GM23338 (cell line): ENCODE data around the gene ZNF219. TPM values are rescaled to one million over a fixed set of nuclear protein-coding genes. Genes with fewer than 3 reads are reported as not detected.
A peak's percentile ranks its signal among the peaks of the same experiment; 100 is the strongest.

Experiments
- ATAC-seq: fragments of 200-7000 bp; cut with Tn5 transposase; 3 replicates; pipeline ENCODE4 v1.9.1; 2020
- DNase-seq: peaks from one replicate; pipeline ENCODE4 v3.0.0-alpha.2; 2015; ENCODE audit warnings: low spot score
- H2AFZ ChIP-seq: fragments of 200-600 bp; sonication (generic); 2 replicates; pipeline ENCODE4 v1.8.0; 2016; ENCODE audit warnings: antibody characterized with exemption, mild to moderate bottlenecking, moderate library complexity
- H3F3A ChIP-seq: fragments of 200-600 bp; sonication (generic); replicated peaks from 2 replicates; pipeline ENCODE4 v1.8.0; 2017; ENCODE audit warnings: antibody characterized with exemption, mixed run types, low read depth
- H3K27ac ChIP-seq: fragments of 200-600 bp; sonication (generic); 2 replicates; pipeline ENCODE4 v1.6.1; 2016; ENCODE audit warnings: low read depth
- H3K27me3 ChIP-seq: fragments of 200-600 bp; sonication (generic); 2 replicates; pipeline ENCODE4 v1.8.0; 2016; ENCODE audit warnings: mild to moderate bottlenecking, mixed run types, moderate library complexity; ENCODE audit not compliant: insufficient read depth
- H3K36me3 ChIP-seq: fragments of 200-600 bp; sonication (generic); 2 replicates; pipeline ENCODE4 v1.8.0; 2016; ENCODE audit warnings: mild to moderate bottlenecking; ENCODE audit not compliant: insufficient read depth
- H3K4me1 ChIP-seq: fragments of 200-600 bp; sonication (generic); 2 replicates; pipeline ENCODE4 v1.8.0; 2016; ENCODE audit warnings: mild to moderate bottlenecking, moderate library complexity; ENCODE audit not compliant: insufficient read depth
- H3K4me2 ChIP-seq: fragments of 200-600 bp; sonication (generic); 2 replicates; pipeline ENCODE4 v1.7.1; 2017; ENCODE audit warnings: mixed run types
- H3K4me3 ChIP-seq: fragments of 200-600 bp; sonication (generic); 2 replicates; pipeline ENCODE4 v1.6.1; 2016; ENCODE audit warnings: mixed run types
- H3K79me2 ChIP-seq: fragments of 200-600 bp; sonication (generic); replicated peaks from 2 replicates; pipeline ENCODE4 v1.8.0; 2017; ENCODE audit warnings: mild to moderate bottlenecking; ENCODE audit not compliant: insufficient read depth
- H3K9me2 ChIP-seq: fragments of 200-600 bp; sonication (generic); 2 replicates; pipeline ENCODE4 v1.8.0; 2017; ENCODE audit not compliant: insufficient read depth
- H4K20me1 ChIP-seq: fragments of 200-600 bp; sonication (generic); replicated peaks from 2 replicates; pipeline ENCODE4 v1.8.0; 2017; ENCODE audit warnings: mild to moderate bottlenecking; ENCODE audit not compliant: insufficient read depth
- H3K27ac Mint-ChIP-seq: 2 replicates; pipeline ENCODE4 v1.8.0; 2020; ENCODE audit warnings: inconsistent platforms, mild to moderate bottlenecking, moderate library complexity, mixed read lengths
- H3K27me3 Mint-ChIP-seq: 3 replicates; pipeline ENCODE4 v1.8.0; 2022; ENCODE audit warnings: low read depth, mild to moderate bottlenecking, moderate library complexity, mixed read lengths, inconsistent platforms; ENCODE audit not compliant: insufficient read depth, poor library complexity
- H3K36me3 Mint-ChIP-seq: 3 replicates; pipeline ENCODE4 v1.8.0; 2021; ENCODE audit warnings: low read depth, mild to moderate bottlenecking, inconsistent platforms, moderate library complexity, mixed read lengths
- H3K4me1 Mint-ChIP-seq: 3 replicates; pipeline ENCODE4 v1.8.0; 2020; ENCODE audit warnings: mild to moderate bottlenecking, inconsistent platforms, mixed read lengths
- H3K4me3 Mint-ChIP-seq: 3 replicates; pipeline ENCODE4 v1.8.0; 2021; ENCODE audit warnings: moderate library complexity, mild to moderate bottlenecking, inconsistent platforms, mixed read lengths
- H3K9me3 Mint-ChIP-seq: 3 replicates; pipeline ENCODE4 v1.8.0; 2020; ENCODE audit warnings: moderate library complexity, mild to moderate bottlenecking, inconsistent platforms, mixed read lengths
- CREB1 ChIP-seq: fragments of 250-450 bp; sonication (Bioruptor Pico); IDR thresholded peaks from 2 replicates; pipeline ENCODE4 v1.5.0; 2020; ENCODE audit warnings: low read depth, mild to moderate bottlenecking, moderate library complexity
- CTCF ChIP-seq, 2 experiments: fragments of 200-600 bp in 1 of 2; sonication (generic) in 1 of 2; conservative IDR thresholded peaks; 2 replicates each; pipeline versions ENCODE4 v1.5.1 to v1.6.1; 2016 to 2017; ENCODE audit warnings: antibody characterized with exemption in 2 of 2, low read depth in 2 of 2, mild to moderate bottlenecking in 2 of 2, moderate library complexity in 1 of 2
- EZH2 ChIP-seq: fragments of 200-600 bp; sonication (generic); IDR thresholded peaks from one replicate; pipeline ENCODE4 v1.8.0; 2017; ENCODE audit warnings: antibody characterized with exemption, mild to moderate bottlenecking, low read depth; ENCODE audit not compliant: unreplicated experiment
- EZH2phosphoT487 ChIP-seq: fragments of 200-600 bp; sonication (generic); IDR thresholded peaks from one replicate; pipeline ENCODE4 v1.8.1; 2018; ENCODE audit warnings: antibody characterized with exemption; ENCODE audit not compliant: unreplicated experiment
- JUNB ChIP-seq: IDR thresholded peaks from one replicate; pipeline ENCODE4 v1.6.1; 2016; ENCODE audit warnings: antibody characterized with exemption; ENCODE audit not compliant: unreplicated experiment
- NANOG ChIP-seq: IDR thresholded peaks from 2 replicates; pipeline ENCODE4 v1.6.1; 2016; ENCODE audit warnings: antibody characterized with exemption, borderline replicate concordance
- POLR2AphosphoS5 ChIP-seq: IDR thresholded peaks from 2 replicates; pipeline ENCODE4 v1.6.1; 2016; ENCODE audit warnings: antibody characterized with exemption, low read depth
- REST ChIP-seq: IDR thresholded peaks from one replicate; pipeline ENCODE4 v1.6.1; 2018; ENCODE audit warnings: antibody characterized with exemption; ENCODE audit not compliant: unreplicated experiment
- STAT1 ChIP-seq: IDR thresholded peaks from one replicate; pipeline ENCODE4 v1.6.1; 2016; ENCODE audit warnings: antibody characterized with exemption; ENCODE audit not compliant: unreplicated experiment
- ZNF462 ChIP-seq: fragments of 250-450 bp; sonication (Bioruptor Pico); IDR thresholded peaks from 2 replicates; pipeline ENCODE4 v1.5.0; 2020; ENCODE audit warnings: mild to moderate bottlenecking, moderate library complexity
- polyA plus RNA-seq: library from polyadenylated mRNA; unstranded; fragments of >200 nt; fragmentation: Nextera tagmentation; extraction: Ambion mirVana; gene quantifications from 2 replicates; pipeline ENCODE4 v1.2.1, GENCODE V29; 2016
- total RNA-seq: library from RNA; depleted of rRNA; stranded (reverse); fragments of >200 nt; shearing (Covaris generic); gene quantifications from 2 replicates; pipeline ENCODE4 v1.2.3, GENCODE V29; 2014

Gene ZNF219
- total and polyA plus RNA-seq, 2 experiments from 2014 or later, result 37.7 to 153 TPM

GRCh38 chr14:21073921-21074320 lies 24.5 kb downstream of the ZNF219 start:
- no peak for ATAC-seq
- Mint-ChIP-seq H3K36me3 (peaks cover 64% of the 10 kb centered on the region), H3K4me1 (peaks cover 19% of the 10 kb centered on the region), H3K9me3 (no peaks in the 10 kb centered on the region; the same call in 1 of the 3 replicates), H3K27ac (no peak overlapping the region), H3K4me3 (no peak overlapping the region), H3K27me3 (peaks cover 21% of the 10 kb centered on the region)
- Histone ChIP-seq H3K79me2 (peaks cover 6% of the 10 kb centered on the region), H3K4me3 (no peak overlapping the region), H3K4me1 (peaks cover 13% of the 10 kb centered on the region), H2AFZ (no peak overlapping the region), H3K27ac (no peak overlapping the region), H3K9me2 (no peaks in the 10 kb centered on the region), H3K27me3 (peaks cover 4% of the 10 kb centered on the region), H3K4me2 (no peak overlapping the region), H4K20me1 (peaks cover 3% of the 10 kb centered on the region; the same call in 1 of the 2 replicates), H3K36me3 (peaks cover 12% of the 10 kb centered on the region; the same call in 1 of the 2 replicates), H3F3A (peaks cover 17% of the 10 kb centered on the region)
- no peak for TF ChIP-seq NANOG
- DNase-seq, result no peak

GRCh38 chr14:21072781-21073339 lies 25.6 kb downstream of the ZNF219 start:
- no peak overlapping the region for H3K27ac ChIP-seq
- TF ChIP-seq NANOG (no peak), EZH2 (no peak), CTCF (conservative IDR thresholded peaks at IDR 0.05; ENCODE audit: low read depth in 2 of 2) (no peak), EZH2phosphoT487 (no peak), CREB1 (CRISPR knock-in tag) (no peak), JUNB (no peak), STAT1 (no peak), ZNF462 (CRISPR knock-in tag) (no peak), REST (no peak), POLR2AphosphoS5 (no peak)

More at GRCh38 chr14:21072781-21073339, 25.6 kb downstream of the ZNF219 start:
- H3K9me2 ChIP-seq, result no peaks in the 10 kb centered on the region
- peaks cover 17% of the 10 kb centered on the region for H3F3A ChIP-seq
- H3K4me1 ChIP-seq, result peaks cover 13% of the 10 kb centered on the region
- Mint-ChIP-seq H3K27me3 (peaks cover 20% of the 10 kb centered on the region), H3K36me3 (peaks cover 53% of the 10 kb centered on the region), H3K4me3 (peak overlapping the region; percentile 97), H3K27ac (no peak overlapping the region), H3K4me1 (peaks cover 27% of the 10 kb centered on the region), H3K9me3 (no peaks in the 10 kb centered on the region; the same call in 1 of the 3 replicates)
- no peak overlapping the region for H3K4me3 ChIP-seq
- peak overlapping the region; percentile 98; the same call in 1 of the 2 replicates for H3K4me2 ChIP-seq
- H4K20me1 ChIP-seq, result peaks cover 3% of the 10 kb centered on the region; the same call in 1 of the 2 replicates
- peaks cover 12% of the 10 kb centered on the region; the same call in 1 of the 2 replicates for H3K36me3 ChIP-seq
- H2AFZ ChIP-seq, result no peak overlapping the region
- DNase-seq (no peak), ATAC-seq (no peak)
- H3K27me3 ChIP-seq, result peaks cover 13% of the 10 kb centered on the region
- H3K79me2 ChIP-seq, result peaks cover 6% of the 10 kb centered on the region
